Renal cortex interstitium (tissue), 11 donors: ENCODE results near the gene CASZ1. TPM values are rescaled to one million over a fixed set of nuclear protein-coding genes. Genes with fewer than 3 reads are reported as not detected.

Experiments
- DNase-seq, 11 donors: peaks; one replicate each; pipeline ENCODE4 v3.0.0-alpha.2; 2013; ENCODE audit warnings: low read depth in 9 of 11, low spot score in 4 of 11; ENCODE audit errors: extremely low read depth in 1 of 11
- polyA plus RNA-seq, 3 donors: library from polyadenylated mRNA; unstranded; fragments of 120-200 nt; gene quantifications; one replicate each; pipeline ENCODE4 v1.2.1, GENCODE V29; 2013; ENCODE audit not compliant: insufficient read length in 3 of 3

The CASZ1 gene
- polyA plus RNA-seq, 3 donors = 15.7 to 28.3 (median 18.4) TPM

DNA sequence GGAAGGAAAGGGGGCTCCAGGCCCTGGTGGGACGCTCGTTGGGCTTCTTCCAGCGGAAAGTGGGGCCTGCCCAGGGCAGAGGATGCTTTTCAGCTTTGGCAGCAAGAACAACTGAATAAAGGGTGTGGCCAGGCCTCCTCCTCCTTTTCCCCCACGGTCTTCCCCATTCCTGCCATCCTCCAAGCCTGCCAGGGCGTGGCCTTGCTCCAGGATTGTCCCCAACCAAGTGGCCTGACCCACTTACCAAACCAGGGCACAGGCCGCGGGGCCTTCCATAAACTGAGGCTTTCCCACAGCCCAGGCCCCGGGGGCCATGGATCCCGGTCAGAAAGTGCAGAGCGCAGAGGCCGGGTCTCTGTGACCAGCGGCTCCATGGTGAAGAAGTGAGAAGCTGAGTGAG lies 33.6 kb downstream of the CASZ1 start:
- no peak for DNase-seq

DNA sequence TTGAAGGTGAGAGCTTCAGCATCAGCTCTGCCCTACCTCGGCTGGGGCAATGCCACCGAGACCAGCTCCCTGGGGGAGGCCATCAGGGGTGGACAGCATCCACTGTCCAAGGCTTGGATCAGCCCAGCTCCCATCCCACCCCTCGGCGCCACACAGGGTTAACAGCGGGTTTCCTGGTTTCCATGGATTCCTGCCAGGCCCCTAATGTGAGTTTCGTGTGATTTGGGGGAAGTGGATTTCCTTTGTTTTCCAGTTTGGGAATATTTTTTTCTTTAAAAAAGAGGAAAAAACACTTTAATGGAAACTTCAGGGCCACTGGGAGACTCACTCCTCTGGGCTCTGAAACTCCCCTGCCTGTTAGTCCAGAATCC lies 34.3 kb downstream of the CASZ1 start:
- DNase-seq = no peak

GRCh38 chr1:10761503-10762152 lies 34.8 kb downstream of the CASZ1 start:
- peak in 1 of 11 donors; percentile 46 for DNase-seq

DNA sequence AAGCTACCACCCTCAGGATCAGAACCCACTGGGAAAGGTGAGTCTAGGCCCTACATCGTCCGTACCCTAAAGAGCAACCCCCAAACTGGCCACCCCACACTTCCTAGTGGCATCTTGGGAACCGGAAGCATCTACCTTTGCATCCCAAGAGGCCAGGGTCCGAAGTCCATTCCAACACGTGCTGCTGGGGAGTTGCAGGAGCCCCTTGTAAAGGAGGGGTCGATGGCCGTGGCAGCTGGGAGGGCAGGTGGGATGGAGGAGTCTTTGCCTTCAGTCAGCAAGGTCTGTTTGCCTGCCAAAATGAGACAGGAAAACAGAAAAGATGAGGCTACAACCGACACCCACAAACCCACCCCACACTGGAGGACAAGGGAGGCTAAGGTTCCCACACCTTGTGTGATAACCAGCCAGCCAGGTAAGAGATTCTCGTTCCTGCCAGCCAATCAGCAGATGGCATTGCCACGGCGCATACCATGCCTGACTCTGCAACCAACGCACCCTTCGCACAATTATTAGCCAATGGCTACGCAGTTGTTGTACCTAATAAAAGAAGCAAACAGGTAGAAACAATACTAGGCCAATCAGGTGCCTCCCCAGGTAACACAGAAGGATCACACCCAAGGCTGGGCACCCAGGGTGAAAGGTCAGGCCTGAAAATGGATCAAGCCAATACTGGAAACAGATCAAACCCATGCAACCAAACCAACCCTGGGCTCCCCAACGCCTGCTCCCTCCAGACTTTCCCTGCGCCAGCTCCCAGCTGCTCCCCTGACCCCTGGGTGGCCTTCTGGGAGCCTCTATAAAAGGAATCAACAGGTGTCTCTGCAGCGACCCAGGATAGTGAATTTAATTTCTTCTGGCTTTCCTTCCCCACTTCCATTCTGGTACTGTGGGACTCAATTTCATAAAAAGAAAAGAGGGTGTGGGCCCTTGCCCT lies 35.6 kb downstream of the CASZ1 start:
- DNase-seq = no peak

- no peak for DNase-seq
These were observed 36.8 kb downstream of the CASZ1 start for GRCh38 chr1:10759413-10760200.

DNA sequence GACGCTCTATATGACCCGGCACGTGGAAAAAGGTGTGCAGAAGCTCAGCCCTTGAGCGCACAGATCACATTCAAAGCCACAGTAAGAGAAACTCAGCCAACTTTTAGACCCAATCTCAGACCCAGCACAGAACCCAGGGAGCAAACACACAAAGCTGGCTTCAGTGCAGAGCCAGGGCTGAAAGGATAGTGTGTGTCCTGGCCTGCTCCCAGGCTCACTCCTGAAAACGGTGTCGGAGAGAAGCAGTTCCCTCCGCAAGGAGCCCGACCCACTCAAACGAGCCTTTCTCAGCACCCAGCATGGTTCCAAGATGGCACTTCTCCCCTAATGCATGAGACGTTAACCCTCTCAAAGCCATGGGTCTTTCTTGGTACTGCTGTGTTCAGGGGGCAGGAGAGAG lies 39.6 kb downstream of the CASZ1 start:
- no peak for DNase-seq

DNA sequence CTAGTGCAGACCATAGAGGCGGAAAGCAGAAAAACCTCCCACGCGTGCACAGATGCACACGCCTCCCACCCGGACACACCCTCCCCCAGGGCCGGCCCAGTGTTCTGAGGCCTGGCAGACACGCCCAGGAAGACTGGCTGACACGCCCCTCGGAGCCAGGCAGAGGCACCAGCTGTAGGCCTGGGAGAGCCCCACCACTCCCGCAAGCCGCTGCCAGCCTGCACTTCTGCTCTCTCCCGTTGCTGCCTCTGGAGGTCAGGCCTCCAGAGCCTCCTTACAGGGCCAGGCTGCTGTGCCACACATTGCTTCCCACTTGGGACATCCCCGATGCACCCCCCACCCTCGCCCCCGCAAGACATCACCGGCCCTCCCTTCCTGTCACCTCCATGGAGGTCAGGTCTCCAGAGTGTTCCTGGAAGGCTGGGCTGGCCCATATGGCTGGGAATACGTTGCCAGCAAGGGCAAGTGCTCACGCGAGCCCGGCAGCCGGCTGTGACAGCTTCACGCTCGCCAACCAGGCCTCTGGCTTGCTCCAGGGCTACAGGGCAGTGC lies 40.4 kb downstream of the CASZ1 start:
- DNase-seq = peak in 6 of 11 donors; percentile 52 to 71 (median 58)

DNA sequence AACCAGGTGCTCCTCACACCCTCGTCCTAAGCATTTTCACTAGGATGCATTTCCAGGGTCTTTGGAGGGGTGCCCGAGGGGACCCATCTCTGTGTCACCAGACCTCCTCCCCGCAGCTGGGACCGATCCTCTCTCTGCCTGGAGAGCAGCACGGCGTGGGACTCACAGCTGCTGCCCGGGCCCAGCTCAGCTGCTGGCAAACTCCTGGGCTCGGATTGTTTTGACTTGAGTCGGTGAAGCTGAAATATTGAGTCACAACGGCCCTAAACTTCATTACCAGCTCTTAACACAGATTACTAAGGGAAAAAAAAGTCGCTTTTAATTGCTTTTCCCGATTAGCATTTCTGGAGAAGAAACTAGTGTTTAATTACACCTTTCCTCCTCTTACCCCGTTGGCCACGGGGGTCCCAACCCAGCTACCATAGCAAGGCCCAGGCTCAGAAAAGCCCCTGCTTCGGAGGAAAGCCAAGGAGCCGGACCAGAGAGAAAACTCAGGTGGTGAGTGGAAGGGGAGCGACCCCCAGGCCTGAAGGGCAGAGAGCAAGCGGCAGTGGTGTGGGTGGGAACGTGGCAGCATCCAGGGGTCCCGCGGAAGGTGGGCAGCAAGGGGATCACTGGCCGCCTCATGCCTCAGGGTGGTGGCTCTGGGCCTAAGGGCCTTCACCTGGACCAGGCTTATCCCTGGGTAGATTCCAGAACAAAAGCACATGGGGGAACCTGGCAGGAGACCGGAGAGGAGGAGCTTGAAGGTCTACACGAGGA lies 41.7 kb downstream of the CASZ1 start:
- DNase-seq = no peak

DNA sequence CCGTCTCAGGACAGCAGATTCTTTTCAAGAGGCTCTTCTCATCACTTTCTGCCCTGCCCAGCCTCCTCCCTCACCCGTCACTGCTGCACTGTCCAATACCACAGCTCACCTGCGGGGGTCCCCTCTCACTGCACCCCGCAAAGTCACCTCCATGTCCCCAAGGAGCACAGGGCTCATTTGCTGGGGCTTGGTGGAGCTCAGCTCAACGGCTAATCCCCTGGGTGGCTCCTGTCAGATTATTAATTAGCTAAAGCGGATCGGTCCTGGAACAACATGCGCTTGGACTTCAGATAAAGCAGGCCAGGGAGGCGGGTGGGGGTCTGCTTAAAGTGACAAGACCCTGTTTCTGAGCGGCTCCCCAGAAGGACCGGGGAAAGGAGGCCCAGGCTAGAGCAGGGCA lies 43.1 kb downstream of the CASZ1 start:
- no peak for DNase-seq

DNA sequence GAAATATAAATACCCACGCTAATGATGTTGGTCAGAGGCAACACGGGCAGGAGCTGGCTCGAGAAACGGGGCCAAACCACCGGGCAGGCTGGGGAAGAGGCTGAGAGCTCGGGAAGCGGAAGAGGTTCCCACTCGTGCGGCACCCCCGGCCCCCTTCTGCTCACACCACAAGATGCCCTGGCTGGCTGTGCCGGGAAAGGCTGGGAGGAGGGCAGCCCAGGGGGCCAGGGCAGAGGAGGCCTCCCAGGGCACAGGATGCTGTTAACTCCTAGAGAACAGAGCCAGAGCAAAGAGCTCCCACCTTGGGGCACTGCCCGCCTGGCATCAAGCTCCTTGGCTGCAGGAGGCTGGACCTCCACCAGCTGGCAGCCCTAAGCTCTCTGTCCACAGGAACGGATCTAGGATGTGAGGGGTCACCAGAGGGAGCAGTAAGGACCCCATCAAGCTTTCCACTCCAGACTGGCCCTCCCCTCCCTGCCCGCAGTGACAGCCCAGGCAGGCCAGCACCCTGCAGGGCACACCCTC lies 44.8 kb downstream of the CASZ1 start:
- no peak for DNase-seq

DNA sequence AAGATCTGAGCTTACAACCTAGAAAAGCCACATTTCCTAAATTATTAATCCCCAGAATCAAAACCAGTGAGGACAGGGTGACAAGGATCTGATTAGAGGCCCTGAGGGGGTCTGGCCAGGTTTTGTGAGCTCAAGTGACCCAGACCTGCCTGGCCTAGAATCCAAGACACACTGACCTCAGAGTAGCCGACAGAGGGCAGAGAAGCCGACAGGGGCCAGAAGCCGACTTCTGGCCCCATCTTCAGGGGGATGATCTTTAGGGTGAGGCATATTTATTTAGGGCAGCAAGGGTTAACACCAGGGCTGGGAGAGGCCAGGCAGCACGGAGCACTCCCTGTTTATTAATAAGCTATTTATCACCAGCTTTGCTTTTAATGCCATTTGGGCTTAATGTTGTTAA lies 45.3 kb downstream of the CASZ1 start:
- no peak for DNase-seq

- DNase-seq = no peak
These were observed 50.5 kb downstream of the CASZ1 start for GRCh38 chr1:10745886-10746455.

- DNase-seq = no peak
These were observed 51.1 kb downstream of the CASZ1 start for GRCh38 chr1:10745383-10745782.

- DNase-seq = no peak
These were observed 51.7 kb downstream of the CASZ1 start for GRCh38 chr1:10744654-10745238.

- DNase-seq = no peak
These were observed 52.4 kb downstream of the CASZ1 start for GRCh38 chr1:10744029-10744428.

- DNase-seq = no peak
These were observed 54.8 kb downstream of the CASZ1 start for GRCh38 chr1:10741696-10742095.

- DNase-seq = no peak
These were observed 56.3 kb downstream of the CASZ1 start for GRCh38 chr1:10740123-10740522.

DNA sequence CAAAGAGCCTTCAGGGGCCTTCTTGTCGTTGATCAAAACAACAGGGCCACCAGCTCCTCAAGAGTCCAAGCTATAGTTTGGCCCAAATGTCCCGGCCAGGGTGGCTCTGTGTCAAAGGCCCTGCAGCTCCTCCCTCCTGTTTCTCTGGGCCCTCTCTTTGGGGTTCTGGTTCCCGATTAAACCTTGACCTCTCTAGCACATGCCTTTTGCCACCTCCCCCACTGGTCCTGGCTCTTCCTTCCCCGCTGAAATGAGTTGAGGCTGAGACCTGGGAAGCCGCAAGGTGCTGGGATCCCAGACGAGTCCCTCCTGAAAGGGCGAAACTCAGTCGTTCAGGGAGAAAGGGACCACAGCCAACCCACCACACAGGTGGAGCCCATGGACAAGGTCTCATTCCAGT lies 56.9 kb downstream of the CASZ1 start:
- no peak for DNase-seq
